WTC11 (cell line): ENCODE results near the gene SHANK2. TPM values are rescaled to one million over a fixed set of nuclear protein-coding genes. Genes with fewer than 3 reads are reported as not detected.

ENCODE experiments used
- ATAC-seq: fragments of 200-7000 bp; cut with Tn5 transposase; 2 replicates; pipeline ENCODE4 v1.10.0; 2021; ENCODE audit warnings: mild to moderate bottlenecking, moderate library complexity
- CTCF ChIA-PET: fragments of 300-600 bp; sonication (Branson Sonifier 250); formaldehyde crosslinking; loops from one replicate; lab custom pipeline; 2021; ENCODE audit warnings: antibody characterized with exemption; lab: Charles Lee
- POLR2A ChIA-PET: fragments of 350-600 bp; sonication (Branson Sonifier 250); formaldehyde crosslinking; loops from one replicate; lab custom pipeline; 2021; ENCODE audit warnings: antibody characterized with exemption; lab: Charles Lee
- DNase-seq: peaks from one replicate; pipeline ENCODE4 v3.0.0; 2021; ENCODE audit warnings: low spot score
- H3K27ac Mint-ChIP-seq: 2 replicates; pipeline ENCODE4 v1.8.0; 2021; ENCODE audit warnings: mixed read lengths
- H3K27me3 Mint-ChIP-seq: 2 replicates; pipeline ENCODE4 v1.8.0; 2021; ENCODE audit warnings: low read depth, mild to moderate bottlenecking, moderate library complexity, mixed read lengths
- H3K36me3 Mint-ChIP-seq: 2 replicates; pipeline ENCODE4 v1.8.0; 2021; ENCODE audit warnings: mixed read lengths
- H3K4me1 Mint-ChIP-seq: 2 replicates; pipeline ENCODE4 v1.8.0; 2022; ENCODE audit warnings: mixed read lengths
- H3K4me3 Mint-ChIP-seq: 2 replicates; pipeline ENCODE4 v1.8.0; 2021; ENCODE audit warnings: mild to moderate bottlenecking, moderate library complexity, mixed read lengths
- H3K9me3 Mint-ChIP-seq: 2 replicates; pipeline ENCODE4 v1.8.0; 2021; ENCODE audit warnings: mixed read lengths
- CREB1 ChIP-seq: sonication (generic); formaldehyde crosslinking; IDR thresholded peaks from 2 replicates; pipeline ENCODE4 v1.8.0; 2023; ENCODE audit warnings: mild to moderate bottlenecking, missing genetic modification reagents
- EMX1 ChIP-seq: fragments of 250-450 bp; sonication (Bioruptor Pico); IDR thresholded peaks from 2 replicates; pipeline ENCODE4 v1.8.0; 2021; ENCODE audit warnings: mild to moderate bottlenecking
- FOXJ3 ChIP-seq: sonication (generic); formaldehyde crosslinking; IDR thresholded peaks from 2 replicates; pipeline ENCODE4 v1.9.0; 2021; ENCODE audit warnings: missing genetic modification reagents, mild to moderate bottlenecking, borderline replicate concordance
- FOXK1 ChIP-seq: sonication (generic); formaldehyde crosslinking; IDR thresholded peaks from 2 replicates; pipeline ENCODE4 v1.8.0; 2022; ENCODE audit warnings: mild to moderate bottlenecking, moderate library complexity, missing genetic modification reagents
- GRHL2 ChIP-seq: fragments of 250-450 bp; sonication (Bioruptor Pico); IDR thresholded peaks from 2 replicates; pipeline ENCODE4 v1.8.0; 2022; ENCODE audit warnings: mild to moderate bottlenecking, moderate library complexity; ENCODE audit not compliant: insufficient replicate concordance, severe bottlenecking
- JUN ChIP-seq: sonication (generic); formaldehyde crosslinking; IDR thresholded peaks from 2 replicates; pipeline ENCODE4 v1.8.0; 2023; ENCODE audit warnings: mild to moderate bottlenecking, missing genetic modification reagents
- KAT7 ChIP-seq: sonication (generic); formaldehyde crosslinking; IDR thresholded peaks from 2 replicates; pipeline ENCODE4 v1.8.1; 2023; ENCODE audit warnings: missing genetic modification reagents, mild to moderate bottlenecking, borderline replicate concordance
- NFATC4 ChIP-seq: fragments of 250-450 bp; sonication (Bioruptor Pico); IDR thresholded peaks from 2 replicates; pipeline ENCODE4 v1.9.0; 2021; ENCODE audit warnings: mild to moderate bottlenecking
- OVOL2 ChIP-seq: fragments of 250-450 bp; sonication (Bioruptor Pico); IDR thresholded peaks from 2 replicates; pipeline ENCODE4 v1.9.0; 2021; ENCODE audit warnings: mild to moderate bottlenecking, borderline replicate concordance
- RORB ChIP-seq: fragments of 250-450 bp; sonication (Bioruptor Pico); IDR thresholded peaks from 2 replicates; pipeline ENCODE4 v1.9.0; 2021; ENCODE audit warnings: mild to moderate bottlenecking
- SMAD4 ChIP-seq: sonication (generic); formaldehyde crosslinking; IDR thresholded peaks from 2 replicates; pipeline ENCODE4 v1.8.0; 2022; ENCODE audit warnings: mild to moderate bottlenecking, missing genetic modification reagents
- TEAD1 ChIP-seq: sonication (generic); formaldehyde crosslinking; IDR thresholded peaks from 2 replicates; pipeline ENCODE4 v1.8.0; 2022; ENCODE audit warnings: mild to moderate bottlenecking, missing genetic modification reagents
- USF2 ChIP-seq: sonication (generic); formaldehyde crosslinking; IDR thresholded peaks from 2 replicates; pipeline ENCODE4 v1.8.1; 2023; ENCODE audit warnings: mild to moderate bottlenecking, missing genetic modification reagents, moderate library complexity
- ZBTB21 ChIP-seq: sonication (generic); formaldehyde crosslinking; IDR thresholded peaks from 2 replicates; pipeline ENCODE4 v1.8.1; 2023; ENCODE audit warnings: mild to moderate bottlenecking, missing genetic modification reagents, borderline replicate concordance
- ZBTB43 ChIP-seq: sonication (generic); formaldehyde crosslinking; IDR thresholded peaks from 2 replicates; pipeline ENCODE4 v1.8.1; 2023; ENCODE audit warnings: mild to moderate bottlenecking, missing genetic modification reagents
- ZNF232 ChIP-seq: sonication (generic); formaldehyde crosslinking; IDR thresholded peaks from 2 replicates; pipeline ENCODE4 v1.8.0; 2022; ENCODE audit warnings: mild to moderate bottlenecking, missing genetic modification reagents
- ZNF281 ChIP-seq: sonication (generic); formaldehyde crosslinking; IDR thresholded peaks from 2 replicates; pipeline ENCODE4 v1.8.0; 2023; ENCODE audit warnings: mild to moderate bottlenecking, missing genetic modification reagents
- ZNF396 ChIP-seq: fragments of 250-450 bp; sonication (Bioruptor Pico); IDR thresholded peaks from 2 replicates; pipeline ENCODE4 v1.8.0; 2021; ENCODE audit warnings: mild to moderate bottlenecking, moderate library complexity, borderline replicate concordance
- total RNA-seq: library from RNA; stranded (reverse); gene quantifications from 3 replicates; pipeline ENCODE4 v1.2.3, GENCODE V29; 2021
- TF ChIP-seq, protein P1 (sequence below): sonication (generic); formaldehyde crosslinking; IDR thresholded peaks from 2 replicates; pipeline ENCODE4 v1.8.1; 2023; ENCODE audit warnings: mild to moderate bottlenecking, missing genetic modification reagents, moderate library complexity
- TF ChIP-seq, protein P2 (sequence below): sonication (generic); formaldehyde crosslinking; conservative IDR thresholded peaks from 2 replicates; pipeline ENCODE4 v1.8.1; 2022; ENCODE audit warnings: mild to moderate bottlenecking, missing genetic modification reagents
- TF ChIP-seq, protein P3 (sequence below): fragments of 250-450 bp; sonication (Bioruptor Pico); IDR thresholded peaks from 2 replicates; pipeline ENCODE4 v1.9.0; 2021; ENCODE audit warnings: moderate library complexity, mild to moderate bottlenecking, inconsistent platforms, borderline replicate concordance
- TF ChIP-seq, protein P4 (sequence below): sonication (generic); formaldehyde crosslinking; IDR thresholded peaks from 2 replicates; pipeline ENCODE4 v1.8.0; 2022; ENCODE audit warnings: missing genetic modification reagents
- TF ChIP-seq, protein P5 (sequence below): sonication (generic); formaldehyde crosslinking; IDR thresholded peaks from 2 replicates; pipeline ENCODE4 v1.8.0; 2023; ENCODE audit warnings: missing genetic modification reagents

The SHANK2 gene
- total RNA-seq, 1 experiment from 2014 or later = 64.8 TPM

DNA sequence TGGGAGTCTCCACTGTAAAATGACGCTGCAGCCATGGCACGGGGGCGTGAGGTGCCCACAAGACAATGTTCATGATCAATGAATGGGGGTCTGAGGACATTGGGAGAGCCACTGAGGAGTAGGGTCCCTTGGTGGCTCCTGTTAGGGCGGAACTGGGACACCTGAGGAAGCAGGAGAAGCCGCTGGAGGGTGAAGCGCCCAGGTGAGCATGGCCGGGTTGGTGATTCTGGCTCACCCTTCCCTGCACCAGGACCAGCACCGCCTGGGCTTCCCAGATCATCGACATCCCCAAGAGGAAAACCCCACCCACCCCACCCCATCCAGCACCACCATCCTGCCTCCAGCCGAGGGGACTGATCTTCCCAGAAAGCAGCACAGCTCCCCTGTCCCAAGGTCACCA, 30.6 kb downstream of the SHANK2 start:
- Mint-ChIP-seq H3K27me3 (no peaks in the 10 kb centered on the region), H3K27ac (peak overlapping the region; percentile 90; the same call in 1 of the 2 replicates), H3K36me3 (peaks cover 33% of the 10 kb centered on the region), H3K9me3 (peaks cover 5% of the 10 kb centered on the region), H3K4me1 (peaks cover 23% of the 10 kb centered on the region), H3K4me3 (no peak overlapping the region)
- ATAC-seq (no peak), DNase-seq (no peak)
- ChIA-PET POLR2A (interaction anchor here (1.1 kb wide), 1 partner anchor 26 kb away, joined by 4 read pairs; no protein-coding TSS in a partner anchor), CTCF (interaction anchor here (0.6 kb wide), 1 partner anchor 30 kb away, joined by 3 read pairs; no protein-coding TSS in a partner anchor)
- TF ChIP-seq GRHL2 (CRISPR knock-in tag) (no peak), TEAD1 (no peak), ZBTB43 (no peak), RORB (no peak), USF2 (CRISPR knock-in tag) (no peak), FOXJ3 (CRISPR knock-in tag) (no peak), ZBTB21 (no peak), CREB1 (CRISPR knock-in tag) (no peak), JUN (CRISPR knock-in tag) (no peak), SMAD4 (no peak), FOXK1 (CRISPR knock-in tag) (no peak), NFATC4 (CRISPR knock-in tag) (no peak), OVOL2 (CRISPR knock-in tag) (no peak)
- TF ChIP-seq, protein P1, sequence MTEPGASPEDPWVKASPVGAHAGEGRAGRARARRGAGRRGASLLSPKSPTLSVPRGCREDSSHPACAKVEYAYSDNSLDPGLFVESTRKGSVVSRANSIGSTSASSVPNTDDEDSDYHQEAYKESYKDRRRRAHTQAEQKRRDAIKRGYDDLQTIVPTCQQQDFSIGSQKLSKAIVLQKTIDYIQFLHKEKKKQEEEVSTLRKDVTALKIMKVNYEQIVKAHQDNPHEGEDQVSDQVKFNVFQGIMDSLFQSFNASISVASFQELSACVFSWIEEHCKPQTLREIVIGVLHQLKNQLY = no peak
- TF ChIP-seq, protein P2, sequence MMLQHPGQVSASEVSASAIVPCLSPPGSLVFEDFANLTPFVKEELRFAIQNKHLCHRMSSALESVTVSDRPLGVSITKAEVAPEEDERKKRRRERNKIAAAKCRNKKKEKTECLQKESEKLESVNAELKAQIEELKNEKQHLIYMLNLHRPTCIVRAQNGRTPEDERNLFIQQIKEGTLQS (CRISPR knock-in tag) = no peak
- TF ChIP-seq, protein P3, sequence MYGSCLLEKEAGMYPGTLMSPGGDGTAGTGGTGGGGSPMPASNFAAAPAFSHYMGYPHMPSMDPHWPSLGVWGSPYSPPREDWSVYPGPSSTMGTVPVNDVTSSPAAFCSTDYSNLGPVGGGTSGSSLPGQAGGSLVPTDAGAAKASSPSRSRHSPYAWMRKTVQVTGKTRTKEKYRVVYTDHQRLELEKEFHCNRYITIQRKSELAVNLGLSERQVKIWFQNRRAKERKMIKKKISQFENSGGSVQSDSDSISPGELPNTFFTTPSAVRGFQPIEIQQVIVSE (CRISPR knock-in tag) = no peak

GRCh38 chr11:71221201-71221600, 31.2 kb downstream of the SHANK2 start:
- ChIA-PET POLR2A (no interaction called here), CTCF (no interaction called here)
- ATAC-seq (no peak), DNase-seq (no peak)
- TF ChIP-seq, protein P4, sequence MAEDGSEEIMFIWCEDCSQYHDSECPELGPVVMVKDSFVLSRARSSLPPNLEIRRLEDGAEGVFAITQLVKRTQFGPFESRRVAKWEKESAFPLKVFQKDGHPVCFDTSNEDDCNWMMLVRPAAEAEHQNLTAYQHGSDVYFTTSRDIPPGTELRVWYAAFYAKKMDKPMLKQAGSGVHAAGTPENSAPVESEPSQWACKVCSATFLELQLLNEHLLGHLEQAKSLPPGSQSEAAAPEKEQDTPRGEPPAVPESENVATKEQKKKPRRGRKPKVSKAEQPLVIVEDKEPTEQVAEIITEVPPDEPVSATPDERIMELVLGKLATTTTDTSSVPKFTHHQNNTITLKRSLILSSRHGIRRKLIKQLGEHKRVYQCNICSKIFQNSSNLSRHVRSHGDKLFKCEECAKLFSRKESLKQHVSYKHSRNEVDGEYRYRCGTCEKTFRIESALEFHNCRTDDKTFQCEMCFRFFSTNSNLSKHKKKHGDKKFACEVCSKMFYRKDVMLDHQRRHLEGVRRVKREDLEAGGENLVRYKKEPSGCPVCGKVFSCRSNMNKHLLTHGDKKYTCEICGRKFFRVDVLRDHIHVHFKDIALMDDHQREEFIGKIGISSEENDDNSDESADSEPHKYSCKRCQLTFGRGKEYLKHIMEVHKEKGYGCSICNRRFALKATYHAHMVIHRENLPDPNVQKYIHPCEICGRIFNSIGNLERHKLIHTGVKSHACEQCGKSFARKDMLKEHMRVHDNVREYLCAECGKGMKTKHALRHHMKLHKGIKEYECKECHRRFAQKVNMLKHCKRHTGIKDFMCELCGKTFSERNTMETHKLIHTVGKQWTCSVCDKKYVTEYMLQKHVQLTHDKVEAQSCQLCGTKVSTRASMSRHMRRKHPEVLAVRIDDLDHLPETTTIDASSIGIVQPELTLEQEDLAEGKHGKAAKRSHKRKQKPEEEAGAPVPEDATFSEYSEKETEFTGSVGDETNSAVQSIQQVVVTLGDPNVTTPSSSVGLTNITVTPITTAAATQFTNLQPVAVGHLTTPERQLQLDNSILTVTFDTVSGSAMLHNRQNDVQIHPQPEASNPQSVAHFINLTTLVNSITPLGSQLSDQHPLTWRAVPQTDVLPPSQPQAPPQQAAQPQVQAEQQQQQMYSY (CRISPR knock-in tag) = no peak
- no peak for TF ChIP-seq EMX1 (CRISPR knock-in tag)
- TF ChIP-seq, protein P5, sequence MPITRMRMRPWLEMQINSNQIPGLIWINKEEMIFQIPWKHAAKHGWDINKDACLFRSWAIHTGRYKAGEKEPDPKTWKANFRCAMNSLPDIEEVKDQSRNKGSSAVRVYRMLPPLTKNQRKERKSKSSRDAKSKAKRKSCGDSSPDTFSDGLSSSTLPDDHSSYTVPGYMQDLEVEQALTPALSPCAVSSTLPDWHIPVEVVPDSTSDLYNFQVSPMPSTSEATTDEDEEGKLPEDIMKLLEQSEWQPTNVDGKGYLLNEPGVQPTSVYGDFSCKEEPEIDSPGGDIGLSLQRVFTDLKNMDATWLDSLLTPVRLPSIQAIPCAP = no peak
- no peak for TF ChIP-seq ZNF281
- TF ChIP-seq CREB1 (CRISPR knock-in tag) = no peak
- no peak for TF ChIP-seq ZNF396 (CRISPR knock-in tag)
- no peak for TF ChIP-seq ZNF232
- TF ChIP-seq KAT7 = no peak
- no peaks in the 10 kb centered on the region for H3K27me3 Mint-ChIP-seq
- no peak overlapping the region for H3K27ac Mint-ChIP-seq
- H3K4me3 Mint-ChIP-seq = no peak overlapping the region
- H3K9me3 Mint-ChIP-seq = peaks cover 3% of the 10 kb centered on the region; the same call in 1 of the 2 replicates
- peaks cover 24% of the 10 kb centered on the region for H3K4me1 Mint-ChIP-seq
- H3K36me3 Mint-ChIP-seq = peaks cover 33% of the 10 kb centered on the region
